Stimulated activated CD8-positive, alpha-beta memory T cell treated with anti-CD3 and anti-CD28 coated beads, Interleukin-12 subunit alpha, Interleukin-12 subunit beta, amount 100 ng/mL, for 1 hour (primary cell): ENCODE results near the gene PDE10A.
"Not testable (repeated sequence)": the region's sequence is repeated elsewhere in the genome, so short reads cannot be mapped to it uniquely, and the experiment has no call there.

Experiments
- DNase-seq: peaks from one replicate; pipeline ENCODE4 v3.0.0-alpha.2; 2020; ENCODE audit warnings: low read depth

The PDE10A gene

GRCh38 chr6:165469483-165469882, 193.6 kb downstream of the PDE10A start:
- no peak for DNase-seq

- DNase-seq, result no peak
Observed at GRCh38 chr6:165468340-165469235, 194.5 kb downstream of the PDE10A start.

- DNase-seq, result not testable (repeated sequence)
Observed at GRCh38 chr6:165463499-165463898, 199.5 kb downstream of the PDE10A start.

- DNase-seq, result not testable (repeated sequence)
Observed at GRCh38 chr6:165459605-165460301, 203.3 kb downstream of the PDE10A start.

GRCh38 chr6:165458134-165458533, 204.9 kb downstream of the PDE10A start:
- no peak for DNase-seq

GRCh38 chr6:165456286-165456685, 206.8 kb downstream of the PDE10A start:
- no peak for DNase-seq

- no peak for DNase-seq
Observed at GRCh38 chr6:165455488-165455887, 207.6 kb downstream of the PDE10A start.

- DNase-seq, result no peak
Observed at GRCh38 chr6:165453395-165453794, 209.6 kb downstream of the PDE10A start.

- DNase-seq, result no peak
Observed at GRCh38 chr6:165451838-165452237, 211.2 kb downstream of the PDE10A start.

GRCh38 chr6:165448210-165448609, 214.8 kb downstream of the PDE10A start:
- no peak for DNase-seq

- no peak for DNase-seq
Observed at GRCh38 chr6:165447141-165447540, 215.9 kb downstream of the PDE10A start.

- no peak for DNase-seq
Observed at GRCh38 chr6:165446331-165446730, 216.7 kb downstream of the PDE10A start.

- DNase-seq, result no peak
Observed at GRCh38 chr6:165443462-165443861, 219.6 kb downstream of the PDE10A start.

GRCh38 chr6:165441181-165441580, 221.9 kb downstream of the PDE10A start:
- DNase-seq, result no peak

GRCh38 chr6:165439928-165440554, 223.0 kb downstream of the PDE10A start:
- no peak for DNase-seq

GRCh38 chr6:165426892-165427291, 236.1 kb downstream of the PDE10A start:
- no peak for DNase-seq

- DNase-seq, result no peak
Observed at GRCh38 chr6:165422192-165422591, 240.8 kb downstream of the PDE10A start.

GRCh38 chr6:165417278-165417865, 245.7 kb downstream of the PDE10A start:
- no peak for DNase-seq

- no peak for DNase-seq
Observed at GRCh38 chr6:165404697-165405096, 258.3 kb downstream of the PDE10A start.

- no peak for DNase-seq
Observed at GRCh38 chr6:165404296-165404695, 258.7 kb downstream of the PDE10A start.

- DNase-seq, result no peak
Observed at GRCh38 chr6:165403006-165403595, 259.9 kb downstream of the PDE10A start.

- DNase-seq, result no peak
Observed at GRCh38 chr6:165401092-165401491, 261.9 kb downstream of the PDE10A start.
